Ishikawa (cell line): ENCODE data around the gene CLCNKB.

Experiments
- CEBPB ChIP-seq: IDR thresholded peaks from 2 replicates; pipeline ENCODE4 v1.6.1; 2012
- CREB1 ChIP-seq: IDR thresholded peaks from 2 replicates; pipeline ENCODE4 v1.6.1; 2012; ENCODE audit warnings: low read depth
- EGR1 ChIP-seq: IDR thresholded peaks from 2 replicates; pipeline ENCODE4 v1.6.1; 2012
- EP300 ChIP-seq: IDR thresholded peaks from 2 replicates; pipeline ENCODE4 v1.6.1; 2012; ENCODE audit warnings: borderline replicate concordance
- FOXM1 ChIP-seq: IDR thresholded peaks from 2 replicates; pipeline ENCODE4 v1.6.1; 2012; ENCODE audit warnings: low read depth, borderline replicate concordance
- MAX ChIP-seq: IDR thresholded peaks from 2 replicates; pipeline ENCODE4 v1.6.1; 2012
- NFIC ChIP-seq: IDR thresholded peaks from 2 replicates; pipeline ENCODE4 v1.6.1; 2012
- RAD21 ChIP-seq: IDR thresholded peaks from 2 replicates; pipeline ENCODE4 v1.6.1; 2012; ENCODE audit warnings: low read depth
- REST ChIP-seq: IDR thresholded peaks from 2 replicates; pipeline ENCODE4 v1.6.1; 2012; ENCODE audit warnings: low read depth, mild to moderate bottlenecking
- TAF1 ChIP-seq: IDR thresholded peaks from 2 replicates; pipeline ENCODE4 v1.6.1; 2012; ENCODE audit warnings: low read depth, mild to moderate bottlenecking
- TCF12 ChIP-seq: IDR thresholded peaks from 2 replicates; pipeline ENCODE4 v1.6.1; 2012; ENCODE audit warnings: low read depth
- TEAD4 ChIP-seq: IDR thresholded peaks from 2 replicates; pipeline ENCODE4 v1.6.1; 2012
- USF1 ChIP-seq: IDR thresholded peaks from 2 replicates; pipeline ENCODE4 v1.6.1; 2012
- YY1 ChIP-seq: IDR thresholded peaks from 2 replicates; pipeline ENCODE4 v1.6.1; 2012; ENCODE audit warnings: low read depth
- ZBTB7A ChIP-seq: IDR thresholded peaks from 2 replicates; pipeline ENCODE4 v1.6.1; 2012; ENCODE audit warnings: low read depth

The CLCNKB gene

GRCh38 chr1:16064536-16065268 lies 21.1 kb downstream of the CLCNKB start:
- TF ChIP-seq USF1 (no peak), CREB1 (no peak), NFIC (peak; percentile 41; the same call in 1 of the 2 replicates), TCF12 (0 out of 2 replicates have a peak, but pooled peaks have one; percentile 14), MAX (peak; percentile 61)

GRCh38 chr1:16065269-16065576 lies 21.6 kb downstream of the CLCNKB start:
- no peak for TF ChIP-seq TAF1
- no peak for TF ChIP-seq REST
- no peak for TF ChIP-seq CEBPB
- no peak for TF ChIP-seq ZBTB7A
- TF ChIP-seq YY1, result no peak
- TF ChIP-seq TEAD4, result no peak
- no peak for TF ChIP-seq EGR1
- TF ChIP-seq USF1, result no peak
- TF ChIP-seq RAD21, result no peak
- no peak for TF ChIP-seq NFIC
- no peak for TF ChIP-seq TCF12
- no peak for TF ChIP-seq FOXM1

- TF ChIP-seq MAX (no peak), CEBPB (no peak), USF1 (no peak), TEAD4 (no peak), YY1 (no peak), FOXM1 (no peak), ZBTB7A (no peak), CREB1 (no peak), REST (no peak), TAF1 (no peak), EP300 (no peak), RAD21 (no peak), TCF12 (no peak), EGR1 (no peak), NFIC (no peak)
These were observed 22.7 kb downstream of the CLCNKB start for GRCh38 chr1:16066245-16066644.

- TF ChIP-seq NFIC (no peak), TCF12 (no peak), USF1 (no peak), CREB1 (no peak), TAF1 (no peak), TEAD4 (no peak)
These were observed 23.7 kb downstream of the CLCNKB start for GRCh38 chr1:16067127-16067768.

- TF ChIP-seq RAD21 (no peak), EP300 (no peak), ZBTB7A (no peak), CREB1 (no peak), FOXM1 (no peak)
These were observed 24.4 kb downstream of the CLCNKB start for GRCh38 chr1:16067933-16068332.
